ENCODE measurements around the gene GNB1L. TPM values are rescaled to one million over a fixed set of nuclear protein-coding genes. Genes with fewer than 3 reads are reported as not detected.

The GNB1L gene
- total RNA-seq, 2 donors from 2014 or later, result 9.7 to 17.9 TPM

- Mint-ChIP-seq H3K27ac (no peak overlapping the region), H3K9me3 (no peaks in the 10 kb centered on the region), H3K4me1 (ENCODE audit: low read depth in 2 of 2) (peaks cover 1 to 2% of the 10 kb centered on the region in 2 donors), H3K36me3 (no peaks in the 10 kb centered on the region), H3K27me3 (no peaks in the 10 kb centered on the region), H3K4me3 (no peak overlapping the region)
- DNase-seq (ENCODE audit: low spot score), result no peak
- ATAC-seq, result peak in 1 of 2 donors; percentile 5
Measured at GRCh38 chr22:19818324-19819207, 36.1 kb downstream of the GNB1L start.

DNA sequence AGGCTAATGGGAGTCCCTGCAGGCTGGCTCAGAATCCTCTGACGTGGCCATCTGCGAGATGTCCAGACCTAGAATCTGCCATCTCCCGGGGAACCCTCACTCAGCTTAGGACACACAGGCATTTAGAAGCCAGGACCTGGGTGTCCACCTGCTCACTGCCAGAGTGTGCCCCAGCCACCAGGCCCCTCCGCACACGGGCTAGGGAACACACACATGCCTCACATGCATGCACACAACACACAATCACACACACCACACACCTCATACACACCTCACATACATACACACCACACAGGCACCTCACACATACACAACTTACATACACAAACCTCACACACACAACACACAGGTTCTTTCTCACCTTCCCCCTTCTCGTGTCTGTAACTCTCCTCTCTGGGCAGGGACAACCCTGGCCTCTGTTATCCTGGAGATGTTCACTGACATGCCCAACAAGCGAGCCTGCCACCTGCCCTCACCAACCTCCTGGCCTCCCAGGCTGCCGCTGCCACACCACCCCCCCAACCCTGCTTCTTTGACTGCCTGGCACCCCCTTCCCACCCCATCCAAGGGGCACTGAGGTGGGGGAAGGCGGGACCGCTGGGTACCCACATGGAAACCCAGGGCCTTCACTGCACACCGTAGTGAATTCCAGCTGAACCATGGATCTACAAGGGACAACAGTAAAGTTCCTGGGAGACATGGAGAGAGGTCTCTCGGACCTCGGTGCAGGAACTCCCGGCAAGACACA is 38.1 kb downstream of the GNB1L start:
- no peak overlapping the region for H3K4me3 Mint-ChIP-seq
- no peaks in the 10 kb centered on the region for H3K27me3 Mint-ChIP-seq
- H3K9me3 Mint-ChIP-seq, result no peaks in the 10 kb centered on the region
- no peaks in the 10 kb centered on the region for H3K4me1 Mint-ChIP-seq (ENCODE audit: low read depth in 2 of 2)
- no peak for ATAC-seq
- H3K27ac Mint-ChIP-seq, result no peak overlapping the region
- no peak for DNase-seq (ENCODE audit: low spot score)
- H3K36me3 Mint-ChIP-seq, result no peaks in the 10 kb centered on the region

DNA sequence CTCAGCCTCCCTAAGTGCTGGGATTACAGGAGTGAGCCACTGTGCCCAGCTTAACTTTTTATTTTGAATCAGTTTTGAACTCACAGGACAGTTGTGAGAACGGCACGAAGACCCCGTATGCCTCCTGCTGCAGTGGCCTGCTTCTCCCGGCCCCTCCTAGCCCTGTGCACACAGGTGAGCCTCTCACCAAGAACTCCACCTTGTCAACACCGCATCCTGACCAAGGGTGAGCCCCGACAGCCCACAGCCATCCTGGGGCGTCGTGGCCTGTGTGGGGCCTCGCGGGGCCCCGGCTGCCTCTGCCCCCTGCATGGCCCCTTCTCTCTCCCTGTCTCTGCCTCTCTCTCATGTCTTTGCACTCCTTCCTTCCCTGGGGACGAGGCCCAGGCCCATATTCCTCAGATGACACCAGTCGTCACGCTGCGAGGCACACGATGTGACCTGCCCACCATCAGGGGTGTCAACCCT is 38.8 kb downstream of the GNB1L start:
- ATAC-seq (no peak), DNase-seq (ENCODE audit: low spot score) (no peak)
- Mint-ChIP-seq H3K9me3 (no peaks in the 10 kb centered on the region), H3K36me3 (no peaks in the 10 kb centered on the region), H3K4me3 (no peak overlapping the region), H3K27me3 (no peaks in the 10 kb centered on the region), H3K4me1 (ENCODE audit: low read depth in 2 of 2) (no peaks in the 10 kb centered on the region), H3K27ac (no peak overlapping the region)

GRCh38 chr22:19815093-19815822 is 39.4 kb downstream of the GNB1L start:
- Mint-ChIP-seq H3K9me3 (no peaks in the 10 kb centered on the region), H3K27ac (no peak overlapping the region), H3K4me3 (no peak overlapping the region), H3K27me3 (no peaks in the 10 kb centered on the region), H3K36me3 (no peaks in the 10 kb centered on the region), H3K4me1 (ENCODE audit: low read depth in 2 of 2) (no peaks in the 10 kb centered on the region)
- ATAC-seq, result no peak
- DNase-seq (ENCODE audit: low spot score), result no peak

DNA sequence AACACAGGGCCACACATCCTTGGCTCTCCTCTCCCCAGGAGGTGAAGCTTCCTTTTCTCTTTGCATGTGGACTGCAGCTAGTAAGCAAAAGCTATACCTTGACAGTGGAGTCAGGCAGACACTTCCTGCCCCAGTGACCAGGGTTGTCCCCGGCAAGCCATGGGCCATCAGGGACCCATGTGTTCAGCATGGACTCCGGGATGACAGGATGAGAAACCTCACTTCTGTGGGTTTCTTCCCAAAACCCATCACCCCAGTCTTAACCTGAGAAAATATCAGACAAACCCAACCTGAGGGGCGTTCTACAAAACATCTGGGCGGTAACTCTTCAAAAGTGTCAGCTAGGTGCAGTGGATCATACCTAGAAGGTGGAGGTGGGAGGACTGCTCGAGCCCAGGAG is 40.2 kb downstream of the GNB1L start:
- H3K27ac Mint-ChIP-seq, result no peak overlapping the region
- H3K4me1 Mint-ChIP-seq (ENCODE audit: low read depth in 2 of 2), result no peaks in the 10 kb centered on the region
- no peaks in the 10 kb centered on the region for H3K27me3 Mint-ChIP-seq
- no peak overlapping the region for H3K4me3 Mint-ChIP-seq
- no peaks in the 10 kb centered on the region for H3K36me3 Mint-ChIP-seq
- no peaks in the 10 kb centered on the region for H3K9me3 Mint-ChIP-seq
- ATAC-seq (no peak), DNase-seq (ENCODE audit: low spot score) (no peak)

GRCh38 chr22:19812910-19813309 is 41.8 kb downstream of the GNB1L start:
- DNase-seq (ENCODE audit: low spot score), result no peak
- Mint-ChIP-seq H3K27me3 (no peaks in the 10 kb centered on the region), H3K4me3 (no peak overlapping the region)

GRCh38 chr22:19811811-19812771 is 42.6 kb downstream of the GNB1L start:
- ATAC-seq (no peak), DNase-seq (ENCODE audit: low spot score) (no peak)
- no peak overlapping the region for H3K27ac Mint-ChIP-seq
- no peaks in the 10 kb centered on the region for H3K9me3 Mint-ChIP-seq
- no peaks in the 10 kb centered on the region for H3K4me1 Mint-ChIP-seq (ENCODE audit: low read depth in 2 of 2)
- H3K4me3 Mint-ChIP-seq, result no peak overlapping the region
- no peaks in the 10 kb centered on the region for H3K36me3 Mint-ChIP-seq
- H3K27me3 Mint-ChIP-seq, result no peaks in the 10 kb centered on the region

More at GRCh38 chr22:19812910-19813309, 41.8 kb downstream of the GNB1L start:
- H3K9me3 Mint-ChIP-seq, result no peaks in the 10 kb centered on the region
- H3K4me1 Mint-ChIP-seq (ENCODE audit: low read depth in 2 of 2), result no peaks in the 10 kb centered on the region
- H3K36me3 Mint-ChIP-seq, result no peaks in the 10 kb centered on the region
- ATAC-seq, result no peak
- no peak overlapping the region for H3K27ac Mint-ChIP-seq

DNA sequence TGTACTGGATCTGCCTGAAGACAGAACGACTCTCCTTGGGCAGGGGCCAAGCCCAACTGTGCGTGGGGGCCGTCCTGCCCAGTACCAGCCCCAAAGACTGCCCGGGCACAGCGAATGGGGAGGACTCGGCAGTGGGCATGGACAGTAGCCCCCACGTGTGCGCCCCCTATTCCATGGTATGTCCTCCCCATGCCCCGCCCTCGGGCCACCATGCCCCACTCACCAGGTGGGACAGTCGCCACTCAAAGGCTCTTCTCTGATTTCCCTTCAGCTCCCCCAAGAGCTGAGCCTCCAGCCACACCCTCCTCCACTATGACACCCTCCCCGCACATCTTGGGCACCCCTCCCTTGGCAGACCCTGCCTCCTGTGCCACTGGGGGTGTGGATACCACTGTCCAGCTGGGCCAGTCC is 43.5 kb downstream of the GNB1L start:
- ATAC-seq (no peak), DNase-seq (ENCODE audit: low spot score) (no peak)
- Mint-ChIP-seq H3K27me3 (no peaks in the 10 kb centered on the region), H3K4me1 (ENCODE audit: low read depth in 2 of 2) (no peaks in the 10 kb centered on the region), H3K9me3 (no peaks in the 10 kb centered on the region), H3K4me3 (no peak overlapping the region), H3K27ac (no peak overlapping the region), H3K36me3 (no peaks in the 10 kb centered on the region)

DNA sequence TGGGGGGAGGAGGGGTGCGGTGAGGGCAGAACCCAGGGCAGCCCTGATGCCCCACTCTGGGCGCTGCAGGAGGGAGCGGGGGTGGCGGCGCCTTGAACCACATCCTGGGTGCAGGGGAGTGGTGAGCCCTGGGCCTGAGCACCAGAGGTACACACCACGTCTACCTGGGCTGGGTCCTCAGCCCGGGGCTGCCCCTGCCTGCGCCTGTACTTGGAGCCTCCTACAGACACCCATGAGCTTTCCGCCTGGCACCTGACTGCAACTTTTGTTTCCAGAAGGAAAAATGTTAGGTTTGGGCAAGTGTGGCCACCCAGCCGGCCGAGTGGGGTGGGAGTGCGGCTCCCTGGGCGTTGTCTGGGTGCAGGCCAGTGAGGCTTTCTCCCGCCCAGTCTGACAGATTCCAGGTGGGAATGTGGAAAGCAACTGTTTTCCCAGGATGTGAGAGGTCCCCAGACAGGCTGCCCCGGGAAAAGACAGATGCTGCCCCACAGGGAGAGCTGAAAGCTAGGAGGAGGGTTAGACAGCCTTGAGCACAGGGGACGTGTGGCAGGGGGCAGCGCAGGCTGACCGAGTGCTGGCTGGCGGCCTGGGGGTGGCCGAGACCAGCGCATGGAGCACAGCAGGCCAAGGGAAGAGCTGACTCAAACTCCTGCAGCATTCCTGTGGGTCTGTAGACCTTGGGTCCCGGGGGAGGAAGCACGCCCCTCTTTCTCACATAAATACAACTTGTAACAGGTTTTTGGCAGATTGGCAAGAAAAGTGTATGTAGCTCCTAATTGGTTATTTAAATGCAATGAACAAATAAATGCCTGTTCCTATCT is 44.1 kb downstream of the GNB1L start:
- Mint-ChIP-seq H3K4me3 (no peak overlapping the region), H3K9me3 (no peaks in the 10 kb centered on the region), H3K27me3 (no peaks in the 10 kb centered on the region), H3K27ac (no peak overlapping the region), H3K36me3 (no peaks in the 10 kb centered on the region), H3K4me1 (ENCODE audit: low read depth in 2 of 2) (no peaks in the 10 kb centered on the region)
- ATAC-seq (peak in 1 of 2 donors; percentile 54), DNase-seq (ENCODE audit: low spot score) (no peak)

GRCh38 chr22:19809741-19810140 is 44.9 kb downstream of the GNB1L start:
- Mint-ChIP-seq H3K4me1 (ENCODE audit: low read depth in 2 of 2) (no peaks in the 10 kb centered on the region), H3K9me3 (no peaks in the 10 kb centered on the region), H3K27me3 (no peaks in the 10 kb centered on the region)

GRCh38 chr22:19808873-19809478 is 45.7 kb downstream of the GNB1L start:
- Mint-ChIP-seq H3K4me1 (ENCODE audit: low read depth in 2 of 2) (no peaks in the 10 kb centered on the region), H3K36me3 (no peaks in the 10 kb centered on the region)

More at GRCh38 chr22:19809741-19810140, 44.9 kb downstream of the GNB1L start:
- DNase-seq (ENCODE audit: low spot score) (no peak), ATAC-seq (no peak)
- Mint-ChIP-seq H3K36me3 (no peaks in the 10 kb centered on the region), H3K27ac (no peak overlapping the region), H3K4me3 (no peak overlapping the region)

More at GRCh38 chr22:19808873-19809478, 45.7 kb downstream of the GNB1L start:
- Mint-ChIP-seq H3K4me3 (no peak overlapping the region), H3K27ac (no peak overlapping the region), H3K27me3 (no peaks in the 10 kb centered on the region), H3K9me3 (no peaks in the 10 kb centered on the region)
- no peak for DNase-seq (ENCODE audit: low spot score)
- ATAC-seq, result no peak
